ENCODE data around the gene SCYGR5. TPM values are rescaled to one million over a fixed set of nuclear protein-coding genes. Genes with fewer than 3 reads are reported as not detected.

Gene SCYGR5
- total and polyA plus RNA-seq, 2 experiments from 2014 or later = not detected

- TF ChIP-seq, protein P1, sequence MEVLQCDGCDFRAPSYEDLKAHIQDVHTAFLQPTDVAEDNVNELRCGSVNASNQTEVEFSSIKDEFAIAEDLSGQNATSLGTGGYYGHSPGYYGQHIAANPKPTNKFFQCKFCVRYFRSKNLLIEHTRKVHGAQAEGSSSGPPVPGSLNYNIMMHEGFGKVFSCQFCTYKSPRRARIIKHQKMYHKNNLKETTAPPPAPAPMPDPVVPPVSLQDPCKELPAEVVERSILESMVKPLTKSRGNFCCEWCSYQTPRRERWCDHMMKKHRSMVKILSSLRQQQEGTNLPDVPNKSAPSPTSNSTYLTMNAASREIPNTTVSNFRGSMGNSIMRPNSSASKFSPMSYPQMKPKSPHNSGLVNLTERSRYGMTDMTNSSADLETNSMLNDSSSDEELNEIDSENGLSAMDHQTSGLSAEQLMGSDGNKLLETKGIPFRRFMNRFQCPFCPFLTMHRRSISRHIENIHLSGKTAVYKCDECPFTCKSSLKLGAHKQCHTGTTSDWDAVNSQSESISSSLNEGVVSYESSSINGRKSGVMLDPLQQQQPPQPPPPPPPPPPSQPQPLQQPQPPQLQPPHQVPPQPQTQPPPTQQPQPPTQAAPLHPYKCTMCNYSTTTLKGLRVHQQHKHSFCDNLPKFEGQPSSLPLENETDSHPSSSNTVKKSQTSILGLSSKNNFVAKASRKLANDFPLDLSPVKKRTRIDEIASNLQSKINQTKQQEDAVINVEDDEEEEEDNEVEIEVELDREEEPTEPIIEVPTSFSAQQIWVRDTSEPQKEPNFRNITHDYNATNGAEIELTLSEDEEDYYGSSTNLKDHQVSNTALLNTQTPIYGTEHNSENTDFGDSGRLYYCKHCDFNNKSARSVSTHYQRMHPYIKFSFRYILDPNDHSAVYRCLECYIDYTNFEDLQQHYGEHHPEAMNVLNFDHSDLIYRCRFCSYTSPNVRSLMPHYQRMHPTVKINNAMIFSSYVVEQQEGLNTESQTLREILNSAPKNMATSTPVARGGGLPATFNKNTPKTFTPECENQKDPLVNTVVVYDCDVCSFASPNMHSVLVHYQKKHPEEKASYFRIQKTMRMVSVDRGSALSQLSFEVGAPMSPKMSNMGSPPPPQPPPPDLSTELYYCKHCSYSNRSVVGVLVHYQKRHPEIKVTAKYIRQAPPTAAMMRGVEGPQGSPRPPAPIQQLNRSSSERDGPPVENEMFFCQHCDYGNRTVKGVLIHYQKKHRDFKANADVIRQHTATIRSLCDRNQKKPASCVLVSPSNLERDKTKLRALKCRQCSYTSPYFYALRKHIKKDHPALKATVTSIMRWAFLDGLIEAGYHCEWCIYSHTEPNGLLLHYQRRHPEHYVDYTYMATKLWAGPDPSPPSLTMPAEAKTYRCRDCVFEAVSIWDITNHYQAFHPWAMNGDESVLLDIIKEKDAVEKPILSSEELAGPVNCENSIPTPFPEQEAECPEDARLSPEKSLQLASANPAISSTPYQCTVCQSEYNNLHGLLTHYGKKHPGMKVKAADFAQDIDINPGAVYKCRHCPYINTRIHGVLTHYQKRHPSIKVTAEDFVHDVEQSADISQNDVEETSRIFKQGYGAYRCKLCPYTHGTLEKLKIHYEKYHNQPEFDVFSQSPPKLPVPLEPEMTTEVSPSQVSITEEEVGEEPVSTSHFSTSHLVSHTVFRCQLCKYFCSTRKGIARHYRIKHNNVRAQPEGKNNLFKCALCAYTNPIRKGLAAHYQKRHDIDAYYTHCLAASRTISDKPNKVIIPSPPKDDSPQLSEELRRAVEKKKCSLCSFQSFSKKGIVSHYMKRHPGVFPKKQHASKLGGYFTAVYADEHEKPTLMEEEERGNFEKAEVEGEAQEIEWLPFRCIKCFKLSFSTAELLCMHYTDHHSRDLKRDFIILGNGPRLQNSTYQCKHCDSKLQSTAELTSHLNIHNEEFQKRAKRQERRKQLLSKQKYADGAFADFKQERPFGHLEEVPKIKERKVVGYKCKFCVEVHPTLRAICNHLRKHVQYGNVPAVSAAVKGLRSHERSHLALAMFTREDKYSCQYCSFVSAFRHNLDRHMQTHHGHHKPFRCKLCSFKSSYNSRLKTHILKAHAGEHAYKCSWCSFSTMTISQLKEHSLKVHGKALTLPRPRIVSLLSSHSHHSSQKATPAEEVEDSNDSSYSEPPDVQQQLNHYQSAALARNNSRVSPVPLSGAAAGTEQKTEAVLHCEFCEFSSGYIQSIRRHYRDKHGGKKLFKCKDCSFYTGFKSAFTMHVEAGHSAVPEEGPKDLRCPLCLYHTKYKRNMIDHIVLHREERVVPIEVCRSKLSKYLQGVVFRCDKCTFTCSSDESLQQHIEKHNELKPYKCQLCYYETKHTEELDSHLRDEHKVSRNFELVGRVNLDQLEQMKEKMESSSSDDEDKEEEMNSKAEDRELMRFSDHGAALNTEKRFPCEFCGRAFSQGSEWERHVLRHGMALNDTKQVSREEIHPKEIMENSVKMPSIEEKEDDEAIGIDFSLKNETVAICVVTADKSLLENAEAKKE (CRISPR knock-in tag; IDR thresholded peaks at IDR 0.05) = no peak
- TF ChIP-seq CREB1 (CRISPR knock-in tag; IDR thresholded peaks at IDR 0.05; ENCODE audit: low read depth) = no peak
These were observed 49.0 kb upstream of the SCYGR5 start, which contains the start of gene SCYGR4 (continued) for GRCh38 chr2:227617316-227618230.

DNA sequence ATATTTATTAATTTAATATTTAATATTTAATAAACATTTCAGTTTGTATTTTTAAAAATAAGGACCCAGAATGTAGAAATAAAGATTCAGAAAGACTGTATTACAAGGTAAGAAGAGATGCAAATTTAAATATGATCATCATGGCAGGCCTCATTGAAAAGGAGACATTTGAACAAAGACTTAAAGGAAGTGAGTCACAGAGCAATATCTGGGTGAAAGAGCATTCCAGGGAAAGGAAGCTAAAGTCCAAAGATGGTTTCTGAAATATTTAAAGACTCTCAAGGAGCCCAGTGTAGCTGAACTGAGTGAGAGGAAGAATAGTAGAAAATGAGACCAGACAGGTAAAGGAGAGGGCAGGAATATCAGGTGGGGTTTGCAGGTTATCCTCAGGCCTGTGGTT lies 43.4 kb upstream of the SCYGR5 start:
- H3K27ac Mint-ChIP-seq = no peak overlapping the region
- DNase-seq (ENCODE audit: low spot score) = no peak
- no peak for TF ChIP-seq EZH2phosphoT487 (IDR thresholded peaks at IDR 0.05; ENCODE audit: unreplicated experiment)
- TF ChIP-seq EZH2 (IDR thresholded peaks at IDR 0.05; ENCODE audit: low read depth, unreplicated experiment) = no peak
- TF ChIP-seq JUNB (IDR thresholded peaks at IDR 0.05; ENCODE audit: unreplicated experiment) = no peak
- no peak for TF ChIP-seq ETS1 (IDR thresholded peaks at IDR 0.05)
- TF ChIP-seq ZNF114 (CRISPR knock-in tag; IDR thresholded peaks at IDR 0.05) = no peak
- TF ChIP-seq, protein P1 (CRISPR knock-in tag; IDR thresholded peaks at IDR 0.05) = no peak

More for the DNA sequence above, 43.4 kb upstream of the SCYGR5 start:
- no peaks in the 10 kb centered on the region for H3K36me3 ChIP-seq (ENCODE audit: insufficient read depth)
- no peak overlapping the region for H3K4me3 Mint-ChIP-seq
- no peaks in the 10 kb centered on the region for H3F3A ChIP-seq (replicated peaks; ENCODE audit: low read depth)
- H2AFZ ChIP-seq = no peak overlapping the region
- no peaks in the 10 kb centered on the region for H3K27me3 ChIP-seq (ENCODE audit: insufficient read depth)
- no peaks in the 10 kb centered on the region for H3K4me1 ChIP-seq (ENCODE audit: insufficient read depth)
- no peaks in the 10 kb centered on the region for H3K9me2 ChIP-seq (ENCODE audit: insufficient read depth)
- no peaks in the 10 kb centered on the region for H3K79me2 ChIP-seq (replicated peaks; ENCODE audit: insufficient read depth)
- ATAC-seq = no peak
- no peak overlapping the region for H3K27ac ChIP-seq (ENCODE audit: low read depth)
- H3K9me3 Mint-ChIP-seq = no peaks in the 10 kb centered on the region
- peaks cover 4% of the 10 kb centered on the region for H3K4me1 Mint-ChIP-seq
- H3K4me3 ChIP-seq = no peak overlapping the region
- no peaks in the 10 kb centered on the region for H4K20me1 ChIP-seq (replicated peaks; ENCODE audit: insufficient read depth)
- no peaks in the 10 kb centered on the region for H3K36me3 Mint-ChIP-seq (ENCODE audit: low read depth)
- peaks cover 2% of the 10 kb centered on the region for H3K27me3 Mint-ChIP-seq (ENCODE audit: insufficient read depth, low read depth, poor library complexity)
- no peak overlapping the region for H3K4me2 ChIP-seq
